ENCODE results near the gene RTN1.

DNA sequence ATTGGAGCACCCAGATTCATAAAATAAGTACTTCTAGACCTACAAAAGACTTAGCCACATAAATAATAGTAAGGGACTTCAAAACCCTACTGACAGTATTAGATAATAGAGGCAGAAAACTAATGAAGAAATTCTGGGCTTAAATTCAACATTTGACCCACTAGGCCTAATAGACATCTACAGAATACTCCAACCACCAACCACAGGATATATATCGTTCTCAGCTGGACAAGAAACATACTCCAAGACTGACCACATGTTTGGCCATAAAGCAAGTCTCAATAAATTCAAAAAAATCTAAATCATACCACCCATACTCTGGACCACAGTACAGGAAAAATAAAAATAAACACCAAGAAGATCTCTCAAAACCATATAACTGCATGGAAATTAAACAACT, 180.2 kb downstream of the RTN1 start:
- TF ChIP-seq, protein P1, sequence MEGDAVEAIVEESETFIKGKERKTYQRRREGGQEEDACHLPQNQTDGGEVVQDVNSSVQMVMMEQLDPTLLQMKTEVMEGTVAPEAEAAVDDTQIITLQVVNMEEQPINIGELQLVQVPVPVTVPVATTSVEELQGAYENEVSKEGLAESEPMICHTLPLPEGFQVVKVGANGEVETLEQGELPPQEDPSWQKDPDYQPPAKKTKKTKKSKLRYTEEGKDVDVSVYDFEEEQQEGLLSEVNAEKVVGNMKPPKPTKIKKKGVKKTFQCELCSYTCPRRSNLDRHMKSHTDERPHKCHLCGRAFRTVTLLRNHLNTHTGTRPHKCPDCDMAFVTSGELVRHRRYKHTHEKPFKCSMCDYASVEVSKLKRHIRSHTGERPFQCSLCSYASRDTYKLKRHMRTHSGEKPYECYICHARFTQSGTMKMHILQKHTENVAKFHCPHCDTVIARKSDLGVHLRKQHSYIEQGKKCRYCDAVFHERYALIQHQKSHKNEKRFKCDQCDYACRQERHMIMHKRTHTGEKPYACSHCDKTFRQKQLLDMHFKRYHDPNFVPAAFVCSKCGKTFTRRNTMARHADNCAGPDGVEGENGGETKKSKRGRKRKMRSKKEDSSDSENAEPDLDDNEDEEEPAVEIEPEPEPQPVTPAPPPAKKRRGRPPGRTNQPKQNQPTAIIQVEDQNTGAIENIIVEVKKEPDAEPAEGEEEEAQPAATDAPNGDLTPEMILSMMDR (IDR thresholded peaks at IDR 0.05), result no peak
- no peak for TF ChIP-seq POLR2A (IDR thresholded peaks at IDR 0.05)

All from adrenal gland (tissue), 5 donors.